NK-92 (cell line): Measurements from ENCODE around the gene ACP3.
"Not testable (repeated sequence)": the region's sequence is repeated elsewhere in the genome, so short reads cannot be mapped to it uniquely, and the experiment has no call there.

Experiments
- DNase-seq: peaks from one replicate; lab custom pipeline; 2025; ENCODE audit not compliant: unreplicated experiment; lab: John Stamatoyannopoulos, UW

Gene ACP3

DNA sequence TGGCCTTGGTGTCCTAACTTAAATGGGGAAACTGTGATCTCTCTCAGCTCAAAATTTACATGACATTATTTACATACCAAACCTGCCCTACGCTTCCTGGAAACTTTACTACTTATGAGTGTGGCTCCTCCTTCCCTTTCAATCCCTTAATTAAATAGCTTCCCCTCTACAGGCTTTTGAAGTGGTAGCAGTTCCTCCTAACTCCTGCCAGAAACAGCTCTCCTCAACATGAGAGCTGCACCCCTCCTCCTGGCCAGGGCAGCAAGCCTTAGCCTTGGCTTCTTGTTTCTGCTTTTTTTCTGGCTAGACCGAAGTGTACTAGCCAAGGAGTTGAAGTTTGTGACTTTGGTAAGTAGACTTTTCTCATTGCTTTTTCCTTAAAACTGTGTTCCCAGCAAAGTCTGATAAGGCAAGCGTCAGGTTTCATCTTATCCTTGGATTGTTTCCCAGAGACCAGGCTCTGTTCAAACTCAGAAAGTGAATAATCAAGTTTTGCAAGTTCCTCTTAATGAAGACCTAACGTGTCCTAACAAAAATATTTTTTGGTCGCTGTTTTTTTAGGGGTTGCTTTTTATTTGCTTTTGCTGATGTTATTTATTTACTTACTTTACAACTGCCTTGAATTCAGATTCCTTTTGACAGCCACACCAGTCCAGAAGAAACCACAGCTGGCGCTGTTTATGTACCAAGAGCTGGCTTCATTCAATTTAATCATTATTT, at the start of gene ACP3:
Gene ACP3, plus strand, starts transcription at position 179 of the 720 bp plus-strand sequence. Its CDS starts 50 bp downstream, at position 229.
- no peak for DNase-seq

DNA sequence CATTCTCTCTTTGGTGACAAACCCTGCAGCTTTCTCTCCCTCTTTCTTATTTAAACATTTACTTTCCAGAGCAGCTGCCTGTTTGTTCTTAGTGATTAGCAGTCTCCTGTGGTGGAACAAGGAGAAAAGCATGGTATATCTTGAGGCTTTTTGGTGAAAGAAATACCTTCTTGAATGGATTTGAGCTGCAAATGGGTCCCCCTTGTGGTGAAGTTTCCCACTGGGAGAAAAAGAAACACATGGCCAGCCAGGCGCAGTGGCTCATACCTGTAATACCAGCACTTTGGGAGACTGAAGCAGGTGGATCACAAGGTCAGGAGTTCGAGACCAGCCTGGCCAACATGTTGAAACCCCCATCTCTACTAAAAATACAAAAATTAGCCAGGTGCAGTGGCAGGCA, 48.3 kb upstream of the ACP3 start:
- DNase-seq, result no peak

DNA sequence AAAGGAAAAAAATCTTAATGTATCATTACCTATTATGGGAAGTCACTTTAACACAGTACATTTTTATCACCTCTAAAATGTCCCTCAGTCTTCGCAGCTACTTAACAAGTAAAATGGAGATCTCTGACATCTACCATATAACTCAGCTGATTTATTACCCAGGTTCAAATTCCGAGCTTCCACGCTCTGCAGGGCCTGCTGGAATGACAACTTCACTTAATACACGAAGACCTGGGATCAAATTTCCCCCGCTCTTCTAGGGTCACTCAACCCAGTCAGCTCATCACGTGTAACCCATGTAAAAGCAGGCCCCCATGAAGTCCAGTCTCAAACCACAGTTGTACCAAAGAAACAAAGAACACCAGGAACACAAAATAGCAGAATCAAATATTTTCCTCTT, 44.2 kb upstream of the ACP3 start:
- no peak for DNase-seq

DNA sequence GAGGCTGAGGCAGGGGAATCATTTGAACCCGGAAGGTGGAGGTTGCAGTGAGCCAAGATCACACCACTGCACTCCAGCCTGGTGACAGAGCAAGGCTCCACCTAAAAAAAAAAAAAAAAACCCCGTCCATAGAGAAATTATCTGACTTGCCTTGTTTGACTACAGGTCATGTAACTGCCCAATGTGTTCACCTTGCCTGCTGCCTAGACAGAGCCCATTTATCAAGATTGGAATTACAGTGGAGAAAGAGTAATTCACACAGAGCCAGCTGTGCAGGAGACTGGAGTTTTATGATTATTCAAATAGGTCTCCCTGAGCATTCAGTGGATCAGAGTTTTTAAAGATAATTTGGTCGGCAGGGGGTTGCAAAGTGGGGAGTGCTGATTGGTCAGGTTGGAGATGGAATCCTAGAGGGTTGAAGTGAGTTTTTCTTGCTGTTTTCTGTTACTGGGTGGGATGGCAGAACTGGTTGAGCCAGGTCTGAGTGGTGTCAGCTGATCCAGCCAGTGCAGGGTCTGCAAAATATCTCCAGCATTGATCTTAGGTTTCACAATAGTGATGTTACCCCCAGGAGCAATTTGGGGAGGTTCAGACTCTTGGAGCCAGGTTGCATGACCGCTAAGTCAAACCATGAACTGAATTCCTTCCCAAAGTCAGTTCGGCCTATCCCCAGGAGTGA, 40.8 kb upstream of the ACP3 start:
- no peak for DNase-seq

- no peak for DNase-seq
These were observed 38.2 kb upstream of the ACP3 start for GRCh38 chr3:132279030-132279429.

DNA sequence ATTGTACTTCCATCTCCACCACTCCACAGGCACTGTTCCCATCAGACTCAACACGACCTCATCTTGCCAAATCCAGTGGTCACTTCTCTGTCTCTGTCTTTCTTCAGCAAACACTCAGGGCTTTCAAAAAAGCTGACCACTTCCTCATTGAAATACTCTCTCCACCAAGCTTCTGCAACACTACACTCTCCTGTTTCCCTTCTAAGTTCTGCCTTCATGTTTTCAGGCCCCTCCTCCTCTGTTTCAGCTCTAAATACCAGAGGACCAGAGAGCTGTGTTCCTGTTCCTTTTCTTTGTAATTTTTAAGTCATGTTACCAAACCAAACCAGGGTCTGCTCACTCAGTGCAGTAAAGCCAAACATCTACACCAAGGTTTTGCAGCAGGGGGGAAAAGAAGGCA, 33.8 kb upstream of the ACP3 start:
- no peak for DNase-seq

- no peak for DNase-seq
These were observed 33.2 kb upstream of the ACP3 start for GRCh38 chr3:132283916-132284405.

- DNase-seq, result no peak
These were observed 32.2 kb upstream of the ACP3 start for GRCh38 chr3:132284781-132285619.

GRCh38 chr3:132285620-132285945, 31.6 kb upstream of the ACP3 start:
- DNase-seq, result no peak

- DNase-seq, result no peak
These were observed 31.2 kb upstream of the ACP3 start for GRCh38 chr3:132286035-132286434.

GRCh38 chr3:132288357-132288756, 28.9 kb upstream of the ACP3 start:
- no peak for DNase-seq

DNA sequence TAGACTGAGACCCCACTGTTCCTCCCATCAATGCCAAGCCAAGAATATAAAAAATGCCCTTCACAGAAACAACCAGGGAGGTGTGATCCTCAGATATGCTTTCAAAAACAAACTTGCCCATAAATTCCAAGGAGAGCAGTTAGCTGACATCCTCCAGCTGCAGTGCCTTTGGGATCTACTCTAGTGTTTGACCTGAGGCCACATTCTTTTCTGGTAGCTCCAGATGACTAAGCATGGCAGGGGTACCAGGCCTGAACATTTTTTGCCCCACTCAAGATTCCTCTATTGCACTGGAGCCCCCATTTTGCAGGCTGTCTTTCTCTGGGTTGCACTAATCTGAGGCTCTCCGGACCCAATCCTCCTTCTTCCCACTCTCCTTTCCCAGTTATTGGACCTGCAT, 27.9 kb upstream of the ACP3 start:
- DNase-seq, result no peak

- DNase-seq, result no peak
These were observed 26.4 kb upstream of the ACP3 start for GRCh38 chr3:132290833-132291232.

DNA sequence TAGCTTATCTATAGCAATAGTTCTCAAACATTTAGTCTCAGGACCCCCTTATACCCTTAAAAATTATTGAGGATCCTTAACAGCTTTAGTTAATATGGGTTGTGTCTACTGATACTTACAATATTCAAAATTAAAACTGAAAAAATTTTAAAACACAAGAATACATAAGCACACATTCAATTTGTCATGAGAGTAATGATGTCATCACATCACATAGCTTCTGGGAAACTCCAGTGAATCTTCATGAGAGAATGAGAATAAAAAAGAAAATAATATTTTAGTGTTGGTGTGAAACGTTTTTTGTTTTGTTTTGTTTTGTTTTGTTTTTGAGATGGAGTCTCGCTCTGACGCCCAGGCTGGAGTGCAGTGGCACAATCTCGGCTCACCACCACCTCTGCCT, 25.2 kb upstream of the ACP3 start:
- no peak for DNase-seq

DNA sequence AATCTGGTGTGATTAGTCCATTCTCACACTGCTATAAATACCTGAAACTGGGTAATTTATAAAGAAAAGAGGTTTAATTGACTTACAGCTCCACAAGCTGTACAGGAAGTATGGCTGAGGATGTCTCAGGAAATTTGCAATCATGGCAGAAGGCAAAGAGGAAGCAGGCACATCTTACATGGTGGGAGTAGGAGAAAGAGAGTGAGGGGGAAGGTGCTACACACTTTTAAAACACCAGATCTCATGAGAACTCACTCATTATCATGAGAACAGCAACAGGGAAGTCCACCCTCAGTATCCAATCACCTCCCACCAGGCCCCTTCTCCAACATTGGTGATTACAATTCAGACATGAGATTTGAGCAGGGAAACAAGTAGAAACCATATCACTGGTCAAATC, 24.0 kb upstream of the ACP3 start:
- DNase-seq, result no peak

- DNase-seq, result no peak
These were observed 22.3 kb upstream of the ACP3 start for GRCh38 chr3:132294906-132295305.

- not testable (repeated sequence) for DNase-seq
These were observed 13.6 kb upstream of the ACP3 start for GRCh38 chr3:132303336-132304201.

GRCh38 chr3:132304351-132304750, 12.9 kb upstream of the ACP3 start:
- DNase-seq, result not testable (repeated sequence)

DNA sequence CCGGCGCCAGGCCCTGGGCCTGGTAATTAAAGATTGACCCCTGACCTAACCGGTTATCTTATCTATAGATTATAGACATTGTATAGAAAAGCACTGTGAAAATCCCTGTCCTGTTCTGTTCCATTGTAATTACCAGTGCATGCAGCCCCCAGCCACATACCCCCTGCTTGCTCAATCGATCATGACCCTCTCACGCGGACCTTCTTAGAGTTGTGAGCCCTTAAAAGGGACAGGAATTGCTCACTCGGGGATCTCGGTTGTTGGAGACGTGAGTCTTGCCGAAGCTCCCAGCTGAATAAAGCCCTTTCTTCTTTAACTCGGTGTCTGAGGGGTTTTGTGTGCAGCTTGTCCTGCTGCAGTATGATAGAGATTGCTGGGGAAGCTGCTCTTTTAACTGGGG, 7.2 kb upstream of the ACP3 start:
- DNase-seq, result not testable (repeated sequence)

DNA sequence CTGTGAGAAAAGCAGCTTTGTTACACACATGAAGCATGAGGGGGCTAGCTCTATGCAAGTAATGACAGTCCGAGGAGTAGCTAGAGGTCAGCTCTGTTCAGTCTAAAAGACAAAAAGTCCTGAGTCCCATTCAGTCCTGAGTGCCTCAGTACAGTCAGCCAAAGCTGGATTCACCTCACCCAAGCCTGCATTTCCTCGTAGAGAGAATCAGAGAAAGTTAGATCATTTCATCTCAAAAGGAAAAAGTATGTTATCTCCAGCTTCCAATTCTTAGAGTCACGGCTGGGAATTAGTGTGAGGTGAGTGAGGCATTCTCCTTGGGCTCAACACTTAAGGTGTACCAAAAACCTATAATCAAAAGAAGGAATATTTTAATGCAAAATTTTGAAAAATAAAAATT, 5.9 kb upstream of the ACP3 start:
- DNase-seq, result no peak

GRCh38 chr3:132311841-132312240, 5.4 kb upstream of the ACP3 start:
- no peak for DNase-seq
